HL-60/S4 treated with retinoic acid at 250 ng/mL for 4 days and 3 days (cell line): ENCODE results near the gene MAG.

Experiments used
- in situ Hi-C: fragments of 300-500 bp; cut with MboI; formaldehyde crosslinking; loops from 2 replicates; pipeline ENCODE4 v1.7.0; 2022; ENCODE audit warnings: low sequenced_read_pairs

The MAG gene

GRCh38 chr19:35314031-35314430 lies 22.1 kb downstream of the MAG start:
- in situ Hi-C loops = no loop called here

DNA sequence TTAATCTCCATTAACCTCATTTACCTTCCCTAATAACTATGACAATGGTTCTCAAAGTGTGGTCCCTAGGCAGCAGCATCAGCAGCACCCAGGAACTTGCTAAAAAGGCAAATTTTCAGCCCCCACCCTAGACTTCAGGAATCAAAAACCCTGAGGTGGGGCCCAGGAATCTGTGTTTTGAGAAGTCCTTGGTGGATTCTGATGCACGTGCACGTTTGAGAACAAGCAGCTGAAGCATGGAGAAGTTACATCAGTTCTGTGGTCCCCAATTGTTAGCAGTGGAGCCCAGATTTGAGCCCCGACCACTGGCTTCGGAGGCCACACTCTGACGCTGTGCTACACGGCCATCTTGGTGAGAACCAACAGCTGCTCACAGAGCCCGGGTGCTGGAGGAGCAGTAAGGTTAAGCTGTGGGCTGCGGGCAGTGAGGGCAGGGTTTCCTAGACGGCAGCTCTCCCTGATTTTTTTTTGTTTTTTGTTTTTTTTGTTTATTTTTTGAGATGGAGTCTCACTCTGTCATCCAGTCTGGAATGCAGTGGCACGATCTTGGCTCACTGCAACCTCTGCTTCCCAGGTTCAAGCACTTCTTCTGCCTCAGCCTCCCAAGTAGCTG lies 23.0 kb downstream of the MAG start:
- in situ Hi-C loops = no loop called here

DNA sequence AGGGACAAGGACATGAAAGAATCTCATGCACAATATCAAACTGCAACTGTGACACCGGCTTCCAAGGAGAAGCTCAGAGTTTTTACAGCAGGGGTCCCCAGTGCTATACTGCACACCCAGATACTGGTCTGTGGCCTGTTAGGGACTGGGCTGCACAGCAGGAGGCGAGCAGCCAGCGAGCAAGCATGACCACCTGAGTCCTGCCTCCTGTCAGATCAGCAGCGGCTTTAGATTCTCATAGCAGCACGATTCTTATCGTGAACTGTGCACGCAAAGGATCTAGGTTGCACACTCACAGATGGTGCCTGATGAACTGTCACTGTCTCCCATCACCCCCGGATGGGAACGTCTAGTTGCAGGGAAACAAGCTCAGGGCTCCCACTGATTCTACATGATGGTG lies 23.9 kb downstream of the MAG start:
- in situ Hi-C loops = no loop called here

DNA sequence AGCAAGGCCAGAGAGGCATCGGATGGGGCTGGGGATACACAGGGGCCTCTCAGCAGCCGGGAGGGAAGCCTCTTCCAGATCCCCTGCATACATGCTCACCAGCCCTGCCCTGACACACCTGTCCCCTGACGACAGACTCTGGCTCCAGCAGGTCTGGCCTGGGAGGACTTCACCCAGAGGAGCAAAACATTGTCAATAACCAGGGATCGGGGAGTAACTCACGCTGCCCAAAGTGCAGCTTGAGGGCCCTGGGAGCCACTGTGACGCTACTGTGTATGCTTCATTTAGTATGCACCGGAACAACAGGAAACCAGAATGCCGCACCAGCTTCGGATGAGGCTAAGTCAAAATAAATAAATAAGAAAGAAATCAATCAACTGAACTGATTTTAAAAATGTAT lies 24.6 kb downstream of the MAG start:
- in situ Hi-C loops = no loop called here

DNA sequence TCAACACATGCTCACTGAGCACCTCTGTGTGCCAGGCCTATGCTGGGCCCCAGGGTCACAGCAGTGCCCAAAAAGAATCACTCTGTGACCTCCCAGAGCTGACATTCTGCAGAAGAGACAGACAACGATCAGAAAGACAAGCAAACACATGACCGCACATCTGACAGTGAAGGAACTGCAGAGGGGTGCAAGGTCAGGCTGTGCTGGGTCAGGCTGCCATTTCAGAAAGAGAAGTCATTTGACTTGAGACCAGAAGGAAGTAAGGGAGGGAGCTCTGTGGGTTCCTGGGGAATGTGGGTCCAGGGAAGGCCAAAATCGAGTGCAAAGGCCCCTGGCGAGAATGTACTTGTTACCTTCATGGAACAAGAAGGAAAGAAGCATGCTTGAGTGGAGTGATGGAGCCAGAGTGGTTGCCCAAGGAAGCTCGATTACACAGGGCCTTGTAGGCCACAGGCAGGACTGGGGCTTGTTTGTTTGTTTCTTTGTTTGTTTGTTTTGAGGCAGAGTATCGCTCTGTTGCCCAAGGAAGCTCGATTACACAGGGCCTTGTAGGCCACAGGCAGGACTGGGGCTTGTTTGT lies 25.6 kb downstream of the MAG start:
- in situ Hi-C loops = no loop called here

GRCh38 chr19:35318679-35319448 lies 26.9 kb downstream of the MAG start:
- in situ Hi-C loops = no loop called here

GRCh38 chr19:35320065-35320713 lies 28.2 kb downstream of the MAG start:
- in situ Hi-C loops = no loop called here

DNA sequence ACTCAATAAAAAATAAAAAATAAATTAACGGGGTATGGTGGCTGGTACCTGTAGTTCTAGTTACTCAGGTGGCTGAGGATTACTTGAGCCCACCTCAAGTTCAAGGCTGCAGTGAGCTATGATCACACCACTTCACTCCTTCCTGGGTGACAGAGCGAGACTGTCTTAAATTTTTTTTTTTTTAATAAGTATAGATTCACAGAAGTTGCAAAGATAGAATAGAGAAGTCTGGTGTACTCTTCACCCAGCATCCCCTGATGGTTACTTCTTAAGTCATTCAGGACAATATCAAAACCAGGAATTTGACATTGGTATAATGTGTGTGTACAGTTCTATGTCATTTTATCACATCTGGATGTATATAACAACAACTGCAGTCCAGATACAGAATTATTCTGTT lies 29.3 kb downstream of the MAG start:
- in situ Hi-C loops = no loop called here

- in situ Hi-C loops = no loop called here
Measured at GRCh38 chr19:35322014-35322413, 30.1 kb downstream of the MAG start.

- in situ Hi-C loops = no loop called here
Measured at GRCh38 chr19:35327642-35328041, 35.7 kb downstream of the MAG start.

GRCh38 chr19:35328851-35329285 lies 36.9 kb downstream of the MAG start, which contains the start of gene CD22:
CD22 (plus strand) TSS chr19:35329187; CDS start chr19:35332041, 2,854 bp downstream.
- in situ Hi-C loops = no loop called here

- in situ Hi-C loops = no loop called here
Measured at GRCh38 chr19:35329323-35329722, 37.4 kb downstream of the MAG start.

- in situ Hi-C loops = no loop called here
Measured at GRCh38 chr19:35330475-35330874, 38.5 kb downstream of the MAG start.

DNA sequence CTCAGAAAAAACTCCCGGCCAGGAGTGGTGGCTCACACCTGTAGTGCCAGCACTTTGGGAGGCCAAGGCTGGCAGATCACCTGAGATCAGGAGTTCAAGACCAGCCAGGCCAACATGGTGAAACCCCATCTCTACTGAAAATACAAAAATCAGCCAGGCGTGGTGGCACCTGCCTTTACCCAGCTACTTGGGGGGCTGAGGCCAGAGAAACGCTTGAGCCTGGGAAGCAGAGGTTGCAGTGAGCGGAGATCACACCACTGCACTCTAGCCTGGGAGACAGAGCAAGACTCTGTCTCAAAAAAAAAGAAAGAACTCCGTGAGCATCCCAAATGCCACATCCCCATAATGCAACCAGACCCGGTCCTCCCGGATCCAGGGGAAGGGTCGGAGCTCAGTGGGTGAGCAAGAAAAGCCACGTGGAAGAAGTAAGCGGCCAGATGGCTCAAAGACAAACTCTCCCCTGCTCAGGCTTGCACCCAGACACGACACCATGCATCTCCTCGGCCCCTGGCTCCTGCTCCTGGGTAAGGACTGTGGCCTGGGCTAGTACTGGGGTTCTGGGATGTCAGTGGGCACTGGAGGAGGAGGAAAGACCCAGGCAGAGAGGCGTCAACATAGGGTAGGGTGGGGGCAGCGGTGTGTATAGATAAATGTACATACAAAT lies 39.7 kb downstream of the MAG start:
- in situ Hi-C loops = no loop called here

- in situ Hi-C loops = no loop called here
Measured at GRCh38 chr19:35332817-35333216, 40.9 kb downstream of the MAG start.

GRCh38 chr19:35334144-35334753 lies 42.3 kb downstream of the MAG start:
- in situ Hi-C loops = no loop called here

DNA sequence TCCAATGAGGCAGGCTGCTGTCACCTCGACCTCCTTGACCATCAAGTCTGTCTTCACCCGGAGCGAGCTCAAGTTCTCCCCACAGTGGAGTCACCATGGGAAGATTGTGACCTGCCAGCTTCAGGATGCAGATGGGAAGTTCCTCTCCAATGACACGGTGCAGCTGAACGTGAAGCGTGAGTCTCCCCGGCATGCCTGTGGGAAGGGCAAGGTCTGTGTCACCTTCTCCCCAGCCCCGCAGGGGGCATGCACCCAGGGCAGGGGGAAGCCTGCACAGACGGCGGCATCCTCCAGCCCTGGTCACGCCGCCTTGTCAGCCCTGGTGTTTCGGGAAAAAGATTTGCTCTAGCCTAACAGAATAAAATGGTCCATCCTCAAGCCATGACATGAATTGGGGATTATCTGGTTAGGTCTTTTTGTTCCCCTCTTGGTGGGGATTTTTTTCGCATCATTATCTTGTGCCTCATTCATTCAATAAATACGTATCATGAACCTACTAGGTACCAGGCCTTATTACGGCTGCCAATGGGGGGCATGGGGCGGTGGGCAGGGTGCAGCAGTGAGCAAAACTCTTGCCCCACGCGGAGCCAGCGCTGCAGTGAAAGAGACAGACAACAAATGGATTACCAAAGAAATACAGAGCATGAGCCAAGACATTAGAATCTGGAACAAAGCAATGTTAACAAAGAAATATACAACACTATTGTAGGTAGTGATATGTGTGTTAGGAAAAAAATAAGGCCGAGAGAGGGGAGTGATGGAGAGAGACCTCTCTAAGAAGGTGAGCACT lies 44.4 kb downstream of the MAG start:
- in situ Hi-C loops = no loop called here

- in situ Hi-C loops = no loop called here
Measured at GRCh38 chr19:35337097-35337983, 45.4 kb downstream of the MAG start.

DNA sequence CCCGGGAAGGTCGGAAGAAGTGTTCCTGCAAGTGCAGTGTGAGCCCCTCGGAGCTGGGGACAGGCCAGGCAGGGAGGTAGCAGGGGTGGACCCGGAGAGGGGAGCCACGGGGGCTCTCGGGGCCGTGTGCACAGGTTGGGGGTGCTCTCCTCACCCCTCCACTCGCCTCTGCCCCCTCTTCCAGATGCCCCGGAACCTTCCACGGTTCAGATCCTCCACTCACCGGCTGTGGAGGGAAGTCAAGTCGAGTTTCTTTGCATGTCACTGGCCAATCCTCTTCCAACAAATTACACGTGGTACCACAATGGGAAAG lies 46.0 kb downstream of the MAG start:
- in situ Hi-C loops = no loop called here
